Suprapubic skin (tissue), 3 donors: ENCODE data around the gene SSR2.

Experiments
- POLR2AphosphoS5 ChIP-seq, 3 donors: sonication (generic); formaldehyde crosslinking; IDR thresholded peaks; one replicate each; pipeline ENCODE4 v1.6.1; 2017; ENCODE audit warnings: antibody characterized with exemption in 3 of 3
- TF ChIP-seq, protein P1 (sequence below), 2 donors: fragments of 200-600 bp in 1 of 2; fragments of 450-650 bp in 1 of 2; sonication (generic) in 1 of 2; IDR thresholded peaks; one replicate each; pipeline ENCODE4 v1.5.1; 2016 to 2019; ENCODE audit warnings: antibody characterized with exemption in 2 of 2, mild to moderate bottlenecking in 1 of 2, moderate library complexity in 1 of 2

DNA sequence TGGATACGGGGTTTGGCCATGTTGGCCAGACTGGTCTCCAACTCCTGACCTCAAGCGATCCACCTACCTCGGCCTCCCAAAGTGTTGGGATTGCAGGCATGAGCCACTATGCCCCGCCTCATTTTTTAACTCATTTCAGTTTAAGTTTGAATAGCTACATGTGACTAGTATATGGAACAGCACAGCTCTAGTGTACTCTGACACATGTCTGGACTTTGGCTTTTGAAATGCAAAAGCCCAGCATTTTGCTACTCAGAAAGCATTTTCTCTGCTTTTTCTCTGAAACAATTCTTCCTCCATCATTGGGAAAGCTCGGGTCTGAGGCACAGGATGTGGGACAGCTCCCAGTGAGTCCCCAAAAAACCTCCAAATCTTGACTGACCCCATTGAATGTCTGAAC, 4.0 kb upstream of the SSR2 start:
- TF ChIP-seq, protein P1, sequence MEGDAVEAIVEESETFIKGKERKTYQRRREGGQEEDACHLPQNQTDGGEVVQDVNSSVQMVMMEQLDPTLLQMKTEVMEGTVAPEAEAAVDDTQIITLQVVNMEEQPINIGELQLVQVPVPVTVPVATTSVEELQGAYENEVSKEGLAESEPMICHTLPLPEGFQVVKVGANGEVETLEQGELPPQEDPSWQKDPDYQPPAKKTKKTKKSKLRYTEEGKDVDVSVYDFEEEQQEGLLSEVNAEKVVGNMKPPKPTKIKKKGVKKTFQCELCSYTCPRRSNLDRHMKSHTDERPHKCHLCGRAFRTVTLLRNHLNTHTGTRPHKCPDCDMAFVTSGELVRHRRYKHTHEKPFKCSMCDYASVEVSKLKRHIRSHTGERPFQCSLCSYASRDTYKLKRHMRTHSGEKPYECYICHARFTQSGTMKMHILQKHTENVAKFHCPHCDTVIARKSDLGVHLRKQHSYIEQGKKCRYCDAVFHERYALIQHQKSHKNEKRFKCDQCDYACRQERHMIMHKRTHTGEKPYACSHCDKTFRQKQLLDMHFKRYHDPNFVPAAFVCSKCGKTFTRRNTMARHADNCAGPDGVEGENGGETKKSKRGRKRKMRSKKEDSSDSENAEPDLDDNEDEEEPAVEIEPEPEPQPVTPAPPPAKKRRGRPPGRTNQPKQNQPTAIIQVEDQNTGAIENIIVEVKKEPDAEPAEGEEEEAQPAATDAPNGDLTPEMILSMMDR (IDR thresholded peaks at IDR 0.05) = no peak
- TF ChIP-seq POLR2AphosphoS5 (IDR thresholded peaks at IDR 0.05) = no peak
